Measurements from ENCODE around the gene ELOVL3. TPM values are rescaled to one million over a fixed set of nuclear protein-coding genes. Genes with fewer than 3 reads are reported as not detected.

ELOVL3 gene
- total and polyA plus RNA-seq, 2 of the 13 experiments (the other 11 are each of a cell fraction or from before 2014, with no cell fraction given), result 0.58 to 0.69 TPM

GRCh38 chr10:102268375-102268888 is 42.3 kb downstream of the ELOVL3 start:
- no TSS peak for BruUV-seq (replicated peaks)
- intact Hi-C loops (cut with micrococcal nuclease; ENCODE audit: unreplicated experiment) (no loop called here), in situ Hi-C loops (cut with HindIII; ENCODE audit: extremely low pct_ligation_motif_present, low pct_unique_long_range_greater_than_20kb) (no loop called here)
- CTCF ChIA-PET (ENCODE audit: low intra/inter-chr PET ratio, low total read pairs), result no interaction called here
- no peaks in the 10 kb centered on the region for H3K9me3 ChIP-seq (ENCODE audit: low read length)
- no peak overlapping the region for H3K27ac ChIP-seq (ENCODE audit: extremely low read length, insufficient read depth, low read length)
- H3K4me1 ChIP-seq (ENCODE audit: insufficient read depth, low read length), result peaks cover 9% of the 10 kb centered on the region
- no peak overlapping the region for H3K4me3 ChIP-seq (replicated peaks in 1 of 3; ENCODE audit: insufficient read depth in 1 of 3, low read depth in 2 of 3, low read length in 3 of 3)
- DNase-seq (ENCODE audit: low spot score), result no peak
- no peaks in the 10 kb centered on the region for H3K27me3 ChIP-seq (ENCODE audit: control insufficient read depth in 1 of 2, insufficient read depth in 2 of 2, low read length in 2 of 2)
- TF ChIP-seq ZNF180 (CRISPR knock-in tag; IDR thresholded peaks at IDR 0.05; ENCODE audit: borderline replicate concordance, low read depth), result no peak
- no peak for TF ChIP-seq ZNF773 (CRISPR knock-in tag; IDR thresholded peaks at IDR 0.05; ENCODE audit: borderline replicate concordance)
- no peak for TF ChIP-seq ZBTB3 (CRISPR knock-in tag; IDR thresholded peaks at IDR 0.05; ENCODE audit: borderline replicate concordance, low read depth)
- TF ChIP-seq TBP (CRISPR knock-in tag; IDR thresholded peaks at IDR 0.05), result no peak
- no peak for TF ChIP-seq KMT2B (CRISPR knock-in tag; IDR thresholded peaks at IDR 0.05)
- TF ChIP-seq NR0B2 (CRISPR knock-in tag; IDR thresholded peaks at IDR 0.05), result no peak
- no peak for TF ChIP-seq TMF1 (CRISPR knock-in tag; IDR thresholded peaks at IDR 0.05; ENCODE audit: low read depth)
- TF ChIP-seq CENPT (CRISPR knock-in tag; IDR thresholded peaks at IDR 0.05; ENCODE audit: low read depth), result no peak
- no peak for TF ChIP-seq ZSCAN22 (CRISPR knock-in tag; IDR thresholded peaks at IDR 0.05)
- TF ChIP-seq TEAD2 (CRISPR knock-in tag; IDR thresholded peaks at IDR 0.05), result no peak
- no peak for TF ChIP-seq NFYB (CRISPR knock-in tag; IDR thresholded peaks at IDR 0.05)
- no peak for TF ChIP-seq ZNF230 (CRISPR knock-in tag; IDR thresholded peaks at IDR 0.05)
- TF ChIP-seq ZSCAN25 (CRISPR knock-in tag; IDR thresholded peaks at IDR 0.05), result no peak
- no peak for TF ChIP-seq MZF1 (CRISPR knock-in tag; IDR thresholded peaks at IDR 0.05; ENCODE audit: borderline replicate concordance)
- TF ChIP-seq SATB2 (CRISPR knock-in tag; IDR thresholded peaks at IDR 0.05), result no peak
- TF ChIP-seq SIN3A (IDR thresholded peaks at IDR 0.05; ENCODE audit: borderline replicate concordance, low read depth, low read length), result no peak
- no peak overlapping the region for H3K4me2 ChIP-seq (ENCODE audit: low read depth, low read length)
- peaks cover 7% of the 10 kb centered on the region; the same call in 1 of the 2 replicates for H4K20me1 ChIP-seq (ENCODE audit: insufficient read depth, low read length)
- no peak overlapping the region for H3K9ac ChIP-seq (ENCODE audit: insufficient read depth, low read depth, low read length)
- peaks cover 32% of the 10 kb centered on the region for H3K79me2 ChIP-seq (ENCODE audit: insufficient read depth, low read length)
- no peak for ATAC-seq
- no peak overlapping the region for H2AFZ ChIP-seq (ENCODE audit: low read length)
- FAIRE-seq, result no peak
- peaks cover 0 to 18% of the 10 kb centered on the region in 2 experiments; a peak in 4 of 5 replicates for H3K36me3 ChIP-seq (replicated peaks in 1 of 2; ENCODE audit: control insufficient read depth in 1 of 2, insufficient read depth in 2 of 2, low read length in 2 of 2)
- POLR2A ChIA-PET, result no interaction called here

Data from HepG2 (cell line).